A549 (cell line): ENCODE data around the gene RNPEP.
A peak's percentile ranks its signal among the peaks of the same experiment; 100 is the strongest.

ENCODE experiments used
- CEBPB ChIP-seq, 2 experiments: fragments of >200 bp in 1 of 2; sonication (Bioruptor Twin) in 1 of 2; formaldehyde crosslinking in 1 of 2; IDR thresholded peaks; 2 replicates each; pipeline ENCODE4 v1.6.1; 2012 to 2016
- CTCF ChIP-seq: fragments of >200 bp; sonication (Bioruptor Twin); formaldehyde crosslinking; IDR thresholded peaks from 3 replicates; pipeline ENCODE4 v1.5.1; 2016
- FOSL2 ChIP-seq, 2 experiments: fragments of 450-650 bp in 1 of 2; fragments of >200 bp in 1 of 2; sonication (Bioruptor Twin) in 1 of 2; formaldehyde crosslinking; IDR thresholded peaks; 2 replicates each; pipeline versions ENCODE4 v1.5.0 to v1.6.1; 2016 to 2020; ENCODE audit warnings: mild to moderate bottlenecking in 1 of 2, moderate library complexity in 1 of 2
- MYC ChIP-seq: IDR thresholded peaks from 2 replicates; pipeline ENCODE4 v1.6.1; 2012; ENCODE audit warnings: mild to moderate bottlenecking, inconsistent platforms, low read length, improper control_type of control experiment, borderline replicate concordance
- NFE2L2 ChIP-seq: fragments of 150-350 bp; conservative IDR thresholded peaks from 2 replicates; pipeline ENCODE4 v1.6.1; 2014; ENCODE audit warnings: low read length
- POLR2A ChIP-seq: IDR thresholded peaks from 2 replicates; pipeline ENCODE4 v1.6.1; 2012; ENCODE audit warnings: mild to moderate bottlenecking, low read length
- RAD21 ChIP-seq, 2 experiments: fragments of >200 bp in 1 of 2; sonication (Bioruptor Twin) in 1 of 2; formaldehyde crosslinking in 1 of 2; IDR thresholded peaks in 1 of 2; conservative IDR thresholded peaks in 1 of 2; 2 replicates in 1 of 2; 3 replicates in 1 of 2; pipeline ENCODE4 v1.6.1; 2012 to 2018; ENCODE audit warnings: inconsistent platforms in 1 of 2
- REST ChIP-seq: fragments of 200-600 bp; sonication (generic); IDR thresholded peaks from 2 replicates; pipeline ENCODE4 v1.6.1; 2016; ENCODE audit warnings: antibody characterized with exemption, mild to moderate bottlenecking, moderate library complexity
- RNF2 ChIP-seq: fragments of 200-600 bp; sonication (generic); IDR thresholded peaks from 2 replicates; pipeline ENCODE4 v1.6.1; 2016; ENCODE audit warnings: low read depth, mild to moderate bottlenecking, antibody characterized with exemption, moderate library complexity, borderline replicate concordance
- USF2 ChIP-seq: fragments of 450-650 bp; IDR thresholded peaks from 2 replicates; pipeline ENCODE4 v1.6.1; 2014; ENCODE audit warnings: antibody characterized with exemption

- TF ChIP-seq POLR2A, result no peak
- TF ChIP-seq RNF2, result no peak
- peak; percentile 71 for TF ChIP-seq CTCF
- no peak for TF ChIP-seq CEBPB (IDR thresholded peaks at IDR 0.05)
- TF ChIP-seq USF2, result no peak
- peak; percentile 60 to 61; a peak in 4 of 5 replicates for TF ChIP-seq RAD21 (conservative IDR thresholded peaks at IDR 0.05 in 1 of 2, IDR thresholded peaks at IDR 0.05 in 1 of 2)
- TF ChIP-seq REST, result no peak
- TF ChIP-seq MYC, result no peak
- no peak for TF ChIP-seq NFE2L2
- TF ChIP-seq FOSL2 (IDR thresholded peaks at IDR 0.05), result no peak
- TF ChIP-seq FOSL2 (CRISPR knock-in tag; IDR thresholded peaks at IDR 0.05), result no peak
Observed at GRCh38 chr1:202005958-202006357, 23.5 kb downstream of the RNPEP start.
